ENCODE data around the gene VAMP4.
A peak's percentile ranks its signal among the peaks of the same experiment; 100 is the strongest.
"Not testable (repeated sequence)": the region's sequence is repeated elsewhere in the genome, so short reads cannot be mapped to it uniquely, and the experiment has no call there.

Gene VAMP4

DNA sequence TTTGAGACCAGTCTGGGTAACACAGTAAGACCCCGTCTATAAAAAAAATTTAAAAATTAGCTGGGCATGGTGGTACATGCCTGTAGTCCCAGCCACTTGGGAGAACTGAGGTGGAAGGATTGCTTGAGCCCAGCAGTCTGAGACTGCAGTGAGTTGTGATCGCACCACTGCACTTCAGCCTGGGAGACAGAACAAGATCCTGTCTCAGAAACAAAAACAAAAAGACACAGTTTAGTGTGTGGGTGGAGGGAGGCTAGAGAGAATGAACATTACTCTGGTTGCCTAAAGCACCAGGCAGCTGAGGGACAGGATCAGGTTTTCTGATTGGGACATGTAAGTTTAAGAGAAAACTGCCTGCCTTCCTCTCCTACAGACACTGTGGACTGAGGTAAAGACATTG, 42.3 kb downstream of the VAMP4 start:
- DNase-seq (ENCODE audit: low spot score): no peak

DNA sequence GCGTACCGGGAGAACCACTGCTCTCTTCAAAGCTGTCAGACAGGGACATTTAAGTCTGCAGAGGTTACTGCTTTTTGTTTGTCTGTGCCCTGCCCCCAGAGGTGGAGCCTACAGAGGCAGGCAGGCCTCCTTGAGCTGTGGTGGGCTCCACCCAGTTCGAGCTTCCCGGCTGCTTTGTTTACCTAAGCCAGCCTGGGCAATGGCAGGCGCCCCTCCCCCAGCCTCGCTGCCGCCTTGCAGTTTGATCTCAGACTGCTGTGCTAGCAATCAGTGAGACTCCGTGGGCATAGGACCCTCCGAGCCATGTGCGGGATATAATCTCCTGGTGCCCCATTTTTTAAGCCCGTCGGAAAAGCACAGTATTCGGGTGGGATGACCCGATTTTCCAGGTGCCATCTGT, 46.1 kb downstream of the VAMP4 start:
- not testable (repeated sequence) for DNase-seq (ENCODE audit: low spot score)

DNA sequence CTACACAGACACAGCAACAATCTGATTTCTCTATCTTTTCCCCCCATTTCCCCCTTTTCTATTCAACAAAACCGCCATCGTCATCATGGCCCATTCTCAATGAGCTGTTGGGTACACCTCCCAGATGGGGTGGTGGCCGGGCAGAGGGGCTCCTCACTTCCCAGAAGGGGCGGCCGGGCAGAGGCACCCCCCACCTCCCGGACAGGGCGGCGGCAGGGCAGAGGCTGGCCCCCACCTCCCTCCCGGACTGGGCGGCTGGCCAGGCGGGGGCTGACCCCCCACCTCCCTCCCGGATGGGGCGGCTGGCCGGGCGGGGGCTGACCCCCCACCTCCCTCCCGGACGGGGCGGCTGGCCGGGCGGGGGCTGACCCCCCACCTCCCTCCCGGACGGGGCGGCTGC, 48.3 kb downstream of the VAMP4 start:
- DNase-seq (ENCODE audit: low spot score): not testable (repeated sequence)

DNA sequence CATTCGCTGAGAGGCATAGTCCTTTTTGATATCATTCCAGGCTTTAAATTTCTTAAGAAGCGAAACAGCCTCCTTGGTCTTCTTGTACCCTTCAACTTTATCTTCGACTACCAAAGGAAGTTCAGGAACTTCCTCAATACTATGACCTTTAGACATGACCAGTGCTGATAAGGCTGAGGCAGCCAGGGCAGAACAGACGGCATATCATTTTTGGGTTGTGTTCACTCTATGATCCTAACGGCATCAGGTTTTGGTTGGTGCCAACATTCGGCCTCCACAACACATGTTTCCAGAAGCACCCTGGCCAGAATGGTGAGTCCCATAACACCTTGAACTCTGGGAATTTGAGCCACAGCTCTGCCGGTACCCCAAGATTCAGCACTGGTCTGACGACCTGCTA, 58.0 kb downstream of the VAMP4 start:
- no peak for DNase-seq (ENCODE audit: low spot score)

DNA sequence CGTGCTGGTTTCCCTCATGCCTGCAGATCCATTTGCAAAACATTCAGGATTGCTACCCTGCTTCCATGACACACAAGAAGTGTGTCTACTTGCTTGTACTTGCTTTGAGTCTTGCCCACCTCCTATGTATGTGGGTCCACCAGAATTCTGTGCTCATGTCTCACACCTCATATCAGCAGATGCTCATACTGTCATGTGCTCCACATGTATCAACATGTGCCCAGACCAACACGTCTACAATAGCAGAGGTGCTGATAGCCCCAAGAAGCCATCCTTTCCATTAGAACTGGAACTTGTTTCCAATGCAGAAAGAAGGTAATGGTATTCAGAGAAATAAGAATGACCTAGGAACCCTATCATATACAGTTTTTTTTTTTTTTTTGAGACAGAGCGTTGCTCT, 61.5 kb downstream of the VAMP4 start:
- no peak for DNase-seq (ENCODE audit: low spot score)

DNA sequence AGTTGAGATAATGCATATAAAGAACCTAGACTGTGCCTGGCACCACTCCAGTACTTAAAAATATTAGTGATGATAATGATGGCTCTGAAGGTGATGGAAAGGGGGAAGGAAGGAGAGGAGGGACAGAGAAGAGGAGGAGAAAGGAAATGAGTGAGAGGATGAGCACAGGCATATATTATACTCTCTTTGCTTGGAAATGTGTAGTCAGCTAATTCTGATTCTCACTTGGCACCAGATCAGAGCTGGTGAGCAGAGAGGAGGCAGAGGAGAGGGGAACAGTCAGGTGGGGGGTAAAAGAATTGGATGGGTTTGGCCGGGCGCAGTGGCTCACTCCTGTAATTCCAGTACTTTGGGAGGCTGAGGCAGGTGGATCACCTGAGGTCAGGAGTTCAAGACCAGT, 65.0 kb downstream of the VAMP4 start:
- no peak for DNase-seq (ENCODE audit: low spot score)

DNA sequence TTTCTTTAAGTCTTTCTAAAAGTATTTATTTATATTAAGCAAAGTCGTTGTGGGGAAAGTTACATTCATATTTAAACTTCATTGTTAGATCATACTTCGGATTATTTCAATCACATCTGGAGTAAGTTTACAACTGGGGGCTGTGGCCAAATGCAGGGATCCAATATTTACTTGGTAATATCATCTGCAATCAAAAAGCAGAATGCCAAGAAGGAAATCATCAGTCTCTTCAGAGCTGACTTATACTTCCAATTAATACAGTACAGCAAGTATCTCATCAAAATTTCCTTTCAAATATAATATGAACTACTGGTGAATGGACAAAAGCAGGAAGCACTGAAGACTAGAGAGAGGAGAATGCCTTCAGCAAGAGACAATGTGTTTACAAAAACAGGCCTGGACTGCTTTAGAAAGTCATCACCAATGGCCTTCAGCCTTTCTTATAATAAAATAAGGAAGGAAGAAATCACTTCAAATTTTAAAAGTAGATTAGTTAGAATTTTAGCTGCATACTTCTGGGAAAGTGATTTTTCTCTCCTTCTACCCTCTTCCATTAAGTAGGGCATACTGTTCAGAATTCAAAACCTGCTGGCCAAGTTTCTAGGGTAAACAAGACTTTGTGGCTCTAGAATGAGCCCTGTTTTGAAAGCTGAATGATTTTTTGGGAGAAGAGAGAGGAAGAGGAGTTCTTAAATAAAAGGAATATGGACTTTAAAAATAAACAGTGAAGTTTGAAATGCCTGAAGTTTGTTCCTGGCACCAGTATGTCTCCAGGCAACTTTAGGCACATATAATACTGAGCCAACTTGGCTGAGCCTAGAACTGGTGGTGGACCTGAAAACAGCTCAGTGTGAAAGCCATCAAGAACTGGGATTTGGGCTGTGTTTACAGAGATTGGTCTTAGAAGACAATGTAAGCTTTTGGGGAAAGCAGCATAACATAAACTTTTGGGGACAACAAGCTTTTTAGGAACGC, 67.1 kb downstream of the VAMP4 start:
- DNase-seq (ENCODE audit: low spot score): no peak

DNA sequence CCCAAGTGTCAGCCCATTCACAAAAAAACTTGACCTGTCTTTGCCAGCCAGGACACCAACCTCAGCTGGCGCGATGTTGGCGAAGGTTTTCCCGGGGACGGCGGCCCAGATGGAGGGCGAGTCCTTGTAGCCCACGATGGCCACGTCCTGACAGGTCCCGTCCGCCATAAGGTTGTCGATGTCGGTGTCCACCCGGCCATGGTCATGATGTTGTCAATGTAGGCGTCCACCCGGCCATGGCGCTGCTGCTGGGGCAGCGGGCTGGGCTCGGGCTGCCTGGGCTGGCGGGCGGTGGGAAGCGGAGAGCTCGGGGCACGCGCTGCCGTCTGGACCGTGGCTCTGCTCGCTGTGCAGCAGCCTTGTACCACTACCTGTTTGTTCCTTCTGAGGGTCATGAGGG, 71.1 kb downstream of the VAMP4 start:
- no peak for DNase-seq (ENCODE audit: low spot score)

DNA sequence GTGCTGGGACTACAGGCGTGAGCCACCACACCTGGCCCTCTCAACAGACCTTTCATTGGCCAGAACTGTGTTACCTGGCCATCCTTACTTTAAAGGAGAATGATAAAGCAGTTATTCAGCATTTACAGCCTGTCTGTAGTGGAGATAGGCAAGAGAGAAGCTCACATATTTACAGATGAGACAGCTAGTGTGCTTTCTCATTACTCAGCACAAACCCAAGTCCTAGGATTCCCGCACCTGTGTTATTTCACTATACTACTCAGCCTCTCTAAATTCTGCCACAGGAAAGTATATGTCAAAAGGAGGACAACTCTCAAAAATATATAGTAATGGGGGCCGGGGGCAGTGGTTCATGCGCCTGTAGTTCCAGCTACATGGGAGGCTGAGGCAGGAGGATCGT, 73.5 kb downstream of the VAMP4 start:
- DNase-seq (ENCODE audit: low spot score): no peak

DNA sequence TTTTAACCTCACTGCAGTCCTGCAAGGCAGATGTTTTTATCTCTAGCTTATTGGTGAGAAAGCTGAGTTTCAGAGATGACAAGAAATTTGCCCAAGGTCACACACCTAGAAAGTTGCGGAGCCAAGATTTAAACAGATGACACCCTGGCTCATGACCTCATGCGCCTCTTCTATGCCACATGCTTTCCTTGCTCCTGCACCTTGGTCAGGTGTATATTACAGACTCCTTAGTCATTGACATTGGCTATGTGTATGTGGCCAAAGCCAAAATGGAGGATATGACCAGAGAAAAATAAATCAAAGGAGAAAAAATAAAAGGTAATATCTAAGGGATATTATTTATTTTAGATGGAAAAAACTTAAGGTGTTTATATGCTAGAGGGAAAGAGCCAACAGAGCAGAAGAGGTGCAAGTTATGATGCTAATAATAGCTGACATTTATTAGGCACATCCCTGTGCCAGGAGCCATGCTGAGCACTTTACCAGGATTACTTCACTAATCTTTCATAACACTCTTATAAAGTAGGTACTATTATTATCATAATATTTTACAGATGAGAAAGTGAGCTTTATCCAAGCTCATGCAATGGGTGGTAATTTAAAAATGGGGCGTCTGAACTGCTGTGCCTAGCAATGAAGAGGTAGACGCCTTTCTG, 75.6 kb downstream of the VAMP4 start:
- DNase-seq (ENCODE audit: low spot score): no peak

DNA sequence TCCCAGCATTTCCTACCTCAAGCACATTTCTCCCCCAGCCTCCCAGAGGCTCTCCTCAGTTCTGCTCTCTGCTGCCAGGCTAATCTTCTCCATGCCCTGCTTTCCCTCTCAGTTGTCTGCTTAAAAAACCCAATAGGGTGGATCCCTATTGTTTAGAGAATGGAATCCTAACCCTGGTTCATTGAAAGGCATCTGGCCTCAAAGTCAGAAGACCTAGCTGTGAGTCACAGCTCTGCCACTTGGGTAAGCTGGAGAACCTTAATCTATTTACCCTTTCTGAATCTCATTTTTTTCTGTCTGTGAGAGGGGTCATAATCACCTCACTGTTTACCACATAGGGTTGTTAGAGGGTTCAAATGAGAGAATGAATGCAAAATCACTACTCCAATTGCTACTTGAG, 76.9 kb downstream of the VAMP4 start:
- peak; percentile 45 for DNase-seq (ENCODE audit: low spot score)

DNA sequence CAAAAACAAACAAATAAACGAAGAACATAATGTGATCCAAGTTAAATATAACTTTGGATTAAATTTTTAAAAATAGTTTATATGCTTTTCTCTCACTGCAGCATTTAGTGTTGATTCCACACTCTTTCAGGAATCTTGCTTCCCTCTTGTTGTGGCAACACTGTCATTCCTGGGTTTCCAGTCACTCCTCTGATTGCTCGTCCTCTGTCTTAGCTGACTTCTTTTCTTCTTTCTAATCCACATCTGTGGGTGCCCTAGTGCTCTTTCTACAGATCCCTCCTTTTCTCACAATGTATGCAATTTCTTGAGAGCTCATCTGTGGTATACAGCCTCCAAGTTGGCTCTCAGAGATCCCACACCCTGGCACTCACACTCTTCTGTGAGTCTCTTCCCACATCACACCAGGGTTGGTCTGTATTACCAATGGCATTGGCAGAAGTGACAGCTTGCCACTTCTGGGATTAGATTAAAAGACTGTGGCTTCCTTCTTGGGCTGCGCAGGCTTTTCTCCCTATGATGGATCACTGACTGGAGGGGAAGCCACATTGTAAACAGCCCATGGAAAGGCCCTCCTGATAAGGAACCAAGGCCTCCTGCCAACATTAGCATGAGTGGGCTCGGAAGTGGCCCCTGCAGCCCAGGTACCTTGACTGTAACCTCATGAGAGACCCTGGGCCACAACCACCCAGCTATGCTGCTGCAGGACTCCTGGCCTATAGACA, 77.8 kb downstream of the VAMP4 start:
- peak; percentile 64 for DNase-seq (ENCODE audit: low spot score)

DNA sequence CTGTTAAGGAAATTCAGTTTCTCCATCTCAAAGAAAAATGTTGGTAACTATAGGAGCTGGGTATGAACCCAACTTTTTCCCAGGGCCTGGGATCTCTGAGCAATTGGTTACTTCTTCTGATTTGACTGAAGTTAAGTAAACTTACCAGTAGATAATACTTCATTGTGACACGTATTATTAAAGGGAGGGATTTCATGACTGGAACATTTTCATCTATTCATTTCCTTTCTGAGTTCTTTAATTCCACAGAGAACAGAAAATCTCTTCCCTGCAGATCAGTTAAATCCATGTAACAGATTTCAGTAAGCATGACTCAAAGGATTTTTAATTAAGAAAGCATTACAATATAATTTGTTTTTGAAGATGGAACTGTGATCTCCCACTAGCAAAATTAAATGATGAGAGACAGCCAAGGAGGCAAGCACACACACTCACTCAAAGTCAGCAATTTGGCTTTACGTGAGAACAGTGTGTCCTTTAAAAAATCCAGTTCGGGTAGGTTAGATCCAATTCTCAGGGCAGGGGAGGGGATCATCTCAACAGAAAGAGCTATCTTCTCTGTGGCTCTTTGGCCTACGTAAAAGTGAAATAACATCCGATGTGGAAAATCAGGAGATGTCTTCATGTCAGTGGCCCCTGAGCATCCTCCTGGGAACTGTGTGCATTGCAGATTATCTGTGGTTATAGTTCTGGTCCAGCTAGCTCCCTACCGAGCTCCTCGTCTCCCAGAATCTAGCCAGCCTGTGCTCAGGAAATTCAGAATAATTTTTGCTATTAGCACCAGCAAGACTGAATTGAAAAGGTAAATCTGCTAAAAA, 78.6 kb downstream of the VAMP4 start:
- peak; percentile 29 for DNase-seq (ENCODE audit: low spot score)

DNA sequence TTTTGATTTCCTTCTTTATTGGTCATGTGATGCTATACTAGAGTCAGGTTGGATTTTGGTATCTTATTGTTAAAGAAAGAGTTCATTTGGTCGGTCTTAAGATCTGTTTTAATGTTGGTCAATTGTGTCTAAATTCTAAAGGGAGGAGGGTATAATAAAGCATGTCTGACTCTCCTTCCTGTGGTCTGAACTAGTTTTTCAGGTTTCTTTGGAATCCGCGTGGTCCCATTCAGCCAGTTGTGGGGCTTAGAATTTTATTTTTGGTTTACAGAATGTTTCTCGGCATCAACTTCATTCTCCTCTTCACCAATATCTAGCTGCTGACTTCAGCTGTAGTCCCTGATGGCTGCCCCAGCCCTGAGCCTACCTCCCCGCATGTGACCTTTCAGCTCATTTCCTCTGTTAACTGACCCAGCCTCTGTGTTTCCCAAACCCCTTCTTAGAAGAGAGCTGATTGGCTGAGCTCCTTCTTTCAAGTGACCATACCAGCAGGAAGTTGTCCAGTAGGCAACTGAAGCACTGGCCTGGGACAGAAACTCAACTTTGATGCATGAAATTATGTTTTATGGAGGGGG, 80.7 kb downstream of the VAMP4 start:
- no peak for DNase-seq (ENCODE audit: low spot score)

DNA sequence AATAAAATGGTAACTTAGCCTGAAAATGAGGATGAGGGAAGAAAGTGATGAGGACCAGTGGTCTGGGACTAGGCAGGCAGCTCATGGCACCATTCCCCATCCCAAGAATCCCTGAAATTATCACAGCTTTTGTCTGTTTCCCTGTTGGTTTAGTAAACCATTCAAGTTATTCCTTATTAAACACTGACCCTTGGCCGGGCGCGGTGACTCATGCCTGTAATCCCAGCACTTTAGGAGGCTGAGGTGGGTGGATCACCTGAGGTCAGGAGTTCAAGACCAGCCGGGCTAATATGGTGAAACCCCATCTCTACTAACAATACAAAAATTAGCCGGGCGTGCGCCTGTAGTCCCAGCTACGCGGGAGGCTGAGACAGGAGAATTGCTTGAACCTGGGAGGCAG, 85.7 kb downstream of the VAMP4 start:
- not testable (repeated sequence) for DNase-seq (ENCODE audit: low spot score)

DNA sequence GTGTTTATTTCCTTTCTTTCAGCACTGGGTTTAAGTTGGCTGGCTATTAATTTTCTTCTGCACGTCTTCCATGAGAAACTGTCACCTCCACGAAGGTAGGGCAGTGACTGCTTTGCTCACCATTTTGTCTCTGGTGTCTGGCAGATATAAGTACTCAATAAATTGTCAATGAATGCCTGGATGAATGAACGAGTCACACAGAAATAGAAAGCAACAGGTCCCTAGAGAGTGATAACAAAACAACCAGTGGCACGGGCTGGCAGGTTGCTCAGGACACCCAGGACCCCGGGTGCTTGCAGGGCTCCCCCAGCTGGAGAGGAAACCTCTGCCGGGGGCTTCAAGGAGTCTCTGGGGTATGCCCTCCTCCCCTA, 86.1 kb downstream of the VAMP4 start:
- no peak for DNase-seq (ENCODE audit: low spot score)

DNA sequence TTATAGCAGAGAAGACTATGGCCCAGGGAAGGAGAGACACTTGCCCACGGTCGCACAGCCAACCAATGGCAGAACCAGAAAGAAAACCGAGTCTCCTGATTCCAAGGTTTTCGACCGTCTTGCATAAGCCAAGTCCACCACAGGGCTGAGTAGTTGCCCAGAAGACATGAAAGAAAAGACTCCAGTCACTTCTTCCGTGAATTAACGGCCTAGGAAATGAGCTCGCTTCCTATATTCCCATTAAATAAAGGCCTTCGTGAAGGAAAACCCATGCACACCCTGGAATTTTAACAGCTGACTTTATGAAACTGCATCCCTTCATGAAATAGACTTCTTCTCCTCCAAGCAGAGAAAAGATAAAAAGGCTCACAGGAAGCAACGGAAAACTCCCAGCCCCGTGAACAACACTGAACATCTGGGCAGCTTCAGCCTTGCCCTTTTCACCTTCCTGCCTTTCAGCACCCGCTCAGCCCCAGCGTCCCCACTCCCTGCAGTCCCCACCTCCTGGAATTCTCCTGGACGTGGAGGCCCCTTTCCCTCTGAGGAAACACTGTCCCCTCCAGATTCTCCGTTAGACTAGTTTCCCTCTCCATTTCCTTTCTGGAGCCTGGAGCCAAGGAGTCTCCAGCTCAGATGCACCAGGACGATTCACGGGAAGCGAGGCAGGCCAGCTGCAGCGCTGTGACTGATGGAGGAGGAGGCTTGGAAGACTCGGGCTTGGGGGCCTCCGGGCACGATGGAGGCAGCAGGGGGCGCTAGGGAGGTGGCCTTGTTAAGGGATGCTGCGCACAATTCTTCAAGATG, 86.7 kb downstream of the VAMP4 start:
- peak; percentile 63 for DNase-seq (ENCODE audit: low spot score)

DNA sequence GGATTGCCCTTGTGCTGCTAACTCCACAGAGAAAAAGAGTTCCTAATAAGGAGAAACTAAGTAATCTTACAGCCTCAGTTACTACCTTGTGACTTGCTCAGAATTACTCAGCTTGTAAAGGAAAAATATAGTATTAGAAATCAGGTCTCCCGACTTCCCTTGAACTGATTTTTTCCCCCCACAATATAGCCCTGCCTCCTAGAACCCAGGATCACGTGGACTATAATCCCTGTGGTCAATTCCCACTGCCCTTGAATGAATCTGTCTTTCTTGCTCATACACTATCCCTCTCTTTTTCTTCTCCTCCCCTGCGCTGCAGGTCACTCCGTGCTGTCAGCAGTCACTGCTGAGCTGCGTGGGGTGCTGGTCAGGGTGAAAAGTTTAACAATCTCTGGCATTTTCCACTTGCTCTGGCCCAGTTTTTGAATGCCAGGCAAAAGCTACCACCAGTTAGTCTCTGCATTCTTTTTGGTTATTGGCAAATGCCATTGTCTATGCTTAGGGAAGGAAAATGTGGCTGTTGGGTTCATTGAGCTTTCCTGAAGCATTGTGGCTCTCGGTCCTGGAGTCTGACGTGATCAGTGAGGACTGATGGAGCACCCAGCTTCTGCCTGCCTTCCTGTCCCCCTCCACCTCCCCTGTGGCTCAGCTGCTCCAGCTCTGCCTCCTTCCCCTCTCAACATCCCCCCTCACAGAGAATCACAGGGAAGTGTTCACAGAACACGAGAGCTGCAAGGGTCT, 87.5 kb downstream of the VAMP4 start:
- DNase-seq (ENCODE audit: low spot score): peak; percentile 30

DNA sequence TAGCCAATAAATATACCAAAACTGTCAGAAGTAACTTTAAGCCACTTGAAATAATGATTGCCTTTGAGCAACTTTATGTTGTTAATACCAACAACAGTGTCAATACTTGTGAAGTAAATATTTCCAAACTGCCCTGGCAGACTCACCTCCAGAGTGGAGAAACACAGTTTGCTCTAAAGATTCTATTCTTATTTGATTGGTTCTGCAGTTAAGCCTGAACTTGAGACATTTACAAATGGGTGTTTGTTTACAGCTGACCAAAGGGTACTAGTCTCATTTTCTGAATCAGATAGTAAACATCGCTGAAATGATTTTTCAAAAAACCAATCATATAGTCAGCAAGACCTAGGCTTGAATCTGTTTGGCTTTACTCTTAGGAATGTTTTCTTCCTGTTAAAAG, 88.1 kb downstream of the VAMP4 start:
- no peak for DNase-seq (ENCODE audit: low spot score)

DNA sequence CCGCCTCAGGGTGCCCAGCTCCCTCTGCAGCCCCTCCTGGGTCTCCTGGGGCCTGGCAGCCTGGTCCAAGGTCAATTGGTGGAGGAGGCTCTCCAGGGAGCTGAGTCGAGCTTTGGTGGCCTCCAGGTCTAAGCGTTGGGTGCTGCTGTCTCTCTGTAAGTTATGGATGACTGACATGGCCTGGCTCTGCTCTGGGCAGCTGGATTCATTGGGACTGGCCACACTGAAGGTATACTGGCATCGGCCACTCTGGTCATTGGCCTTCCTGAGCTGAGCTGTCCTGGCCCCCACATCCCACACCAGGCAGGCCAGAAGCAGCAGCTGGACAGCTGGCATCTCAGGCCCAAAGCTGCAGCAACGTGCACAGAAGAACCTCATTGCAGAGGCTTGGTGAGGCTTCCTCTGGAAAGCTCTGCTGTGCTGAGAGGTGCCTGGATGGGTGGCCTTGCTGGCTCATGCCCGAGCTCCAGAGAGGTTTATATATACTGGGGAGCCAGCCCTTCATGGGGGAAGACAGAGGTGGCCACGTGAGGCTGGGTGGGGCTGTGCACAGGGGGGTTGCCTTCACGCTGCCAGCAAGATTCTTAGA, 89.5 kb downstream of the VAMP4 start, which contains the start of gene MYOC:
Gene MYOC, minus strand, starts transcription at position 455 of the 589 bp plus-strand sequence. Its CDS starts 77 bp downstream, at position 378.
- DNase-seq (ENCODE audit: low spot score): no peak

Data from AG20443 (cell line).